GM19099 (cell line): Measurements from ENCODE around the gene MUSTN1.

Source experiments
- POLR2A ChIP-seq: IDR thresholded peaks from 3 replicates; pipeline ENCODE4 v1.6.1; 2011; ENCODE audit warnings: low read depth; ENCODE audit not compliant: insufficient read length; ENCODE audit errors: extremely low read depth

MUSTN1 gene

DNA sequence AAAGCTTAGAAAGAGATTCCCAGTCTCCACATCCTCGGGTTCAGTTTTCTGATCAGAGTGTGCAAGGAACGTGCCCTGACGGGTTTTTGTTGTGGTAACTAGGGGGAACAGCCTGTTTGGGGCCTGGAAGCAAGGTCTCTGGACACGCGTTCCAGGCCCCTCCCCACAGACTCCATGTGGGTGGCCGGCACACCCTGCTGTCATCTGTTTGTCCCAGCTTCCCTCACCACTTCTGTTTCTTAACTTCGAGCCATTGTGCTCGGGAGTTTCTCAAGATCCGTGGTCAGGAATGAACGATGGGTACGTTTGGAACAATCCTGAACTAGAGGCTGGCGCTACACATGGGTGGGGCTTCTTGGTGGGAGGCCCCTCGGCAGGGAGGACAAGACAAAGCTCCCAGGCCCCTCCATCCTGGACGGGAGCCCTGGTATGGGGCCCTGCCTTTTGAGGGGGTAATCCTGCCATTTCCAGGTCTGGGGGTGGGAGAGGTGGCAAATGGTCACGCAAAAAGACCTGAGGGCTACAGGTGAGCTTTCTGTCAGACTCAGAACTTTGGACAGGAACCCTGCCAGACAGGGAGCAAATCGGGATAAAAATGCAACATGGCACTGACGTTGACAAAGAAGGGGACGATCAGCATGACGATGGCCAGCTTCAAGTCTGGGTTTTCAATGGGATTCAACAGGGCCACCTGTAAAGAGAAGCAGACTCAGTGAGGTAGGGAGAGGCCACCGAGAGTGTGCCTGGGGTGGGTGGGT lies 8.5 kb upstream of the MUSTN1 start:
- no peak for TF ChIP-seq POLR2A

DNA sequence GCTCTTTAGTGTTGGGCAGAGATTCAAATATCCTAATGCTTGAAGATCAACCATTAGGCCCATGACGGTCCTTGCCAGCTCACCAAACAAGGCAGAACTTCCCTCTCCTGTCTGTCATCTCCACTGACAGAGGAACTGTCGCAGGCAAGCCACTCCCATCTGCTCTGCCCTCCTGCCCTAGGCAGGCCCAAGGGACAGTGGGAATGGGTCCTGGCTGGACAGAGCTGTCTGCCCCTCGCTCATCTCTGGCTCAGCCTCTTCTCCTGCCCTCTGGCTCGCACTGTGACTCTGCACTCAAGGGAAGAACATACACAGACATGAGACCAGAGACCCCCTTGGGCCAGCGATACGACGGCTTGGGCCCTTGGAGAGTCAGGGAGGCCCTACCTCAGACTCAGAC lies 7.6 kb upstream of the MUSTN1 start:
- TF ChIP-seq POLR2A: no peak

- TF ChIP-seq POLR2A: no peak
Measured at GRCh38 chr3:52841981-52842340, 7.1 kb upstream of the MUSTN1 start.

- no peak for TF ChIP-seq POLR2A
Measured at GRCh38 chr3:52841211-52841980, 6.6 kb upstream of the MUSTN1 start.

DNA sequence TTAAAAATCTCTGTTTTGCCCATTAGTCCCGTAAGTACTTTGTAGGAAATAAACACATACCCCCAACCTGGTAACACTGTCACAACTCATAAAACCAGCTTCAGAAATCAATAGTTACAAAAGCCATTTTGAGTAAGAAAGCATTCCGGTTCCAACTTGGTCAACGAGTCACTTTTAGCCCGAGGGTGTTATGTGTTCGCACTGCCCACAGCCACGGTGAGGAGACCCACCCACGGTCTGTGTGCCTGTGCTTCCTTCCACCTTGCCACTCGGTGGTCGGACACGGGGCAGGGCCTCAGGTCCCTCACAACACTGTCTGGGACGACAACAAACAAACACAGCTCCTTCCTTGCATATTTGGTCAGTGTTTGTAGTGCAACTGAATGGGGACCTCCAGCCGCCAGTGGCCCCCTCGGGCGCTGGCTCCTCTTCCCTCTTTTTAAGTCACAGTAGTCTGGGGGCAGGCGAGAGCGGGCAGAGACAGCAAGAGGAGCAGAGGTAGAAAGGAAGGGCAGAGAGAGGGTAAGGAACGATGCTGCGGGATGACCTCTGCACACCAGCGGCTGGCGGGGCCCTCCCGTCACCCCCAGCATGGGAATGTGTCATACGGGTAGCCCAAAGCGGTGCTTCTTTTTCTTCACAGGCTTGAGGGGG lies 5.2 kb upstream of the MUSTN1 start:
- no peak for TF ChIP-seq POLR2A

DNA sequence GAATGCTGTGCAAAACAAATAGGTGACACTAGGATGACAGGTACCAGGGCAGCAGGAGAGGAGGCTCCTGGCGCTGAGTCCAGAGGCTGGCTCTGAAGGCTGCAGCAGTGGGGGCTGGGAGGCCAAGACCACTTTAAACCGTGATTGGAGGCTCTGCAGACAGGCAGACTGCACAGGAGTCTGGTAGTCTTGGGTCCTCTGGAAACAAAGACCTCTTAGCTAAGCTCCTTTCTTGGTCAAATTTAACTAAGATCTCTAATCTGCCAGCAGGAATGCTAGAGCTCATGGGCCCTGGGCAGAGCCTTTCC lies 4.4 kb upstream of the MUSTN1 start:
- TF ChIP-seq POLR2A: no peak

DNA sequence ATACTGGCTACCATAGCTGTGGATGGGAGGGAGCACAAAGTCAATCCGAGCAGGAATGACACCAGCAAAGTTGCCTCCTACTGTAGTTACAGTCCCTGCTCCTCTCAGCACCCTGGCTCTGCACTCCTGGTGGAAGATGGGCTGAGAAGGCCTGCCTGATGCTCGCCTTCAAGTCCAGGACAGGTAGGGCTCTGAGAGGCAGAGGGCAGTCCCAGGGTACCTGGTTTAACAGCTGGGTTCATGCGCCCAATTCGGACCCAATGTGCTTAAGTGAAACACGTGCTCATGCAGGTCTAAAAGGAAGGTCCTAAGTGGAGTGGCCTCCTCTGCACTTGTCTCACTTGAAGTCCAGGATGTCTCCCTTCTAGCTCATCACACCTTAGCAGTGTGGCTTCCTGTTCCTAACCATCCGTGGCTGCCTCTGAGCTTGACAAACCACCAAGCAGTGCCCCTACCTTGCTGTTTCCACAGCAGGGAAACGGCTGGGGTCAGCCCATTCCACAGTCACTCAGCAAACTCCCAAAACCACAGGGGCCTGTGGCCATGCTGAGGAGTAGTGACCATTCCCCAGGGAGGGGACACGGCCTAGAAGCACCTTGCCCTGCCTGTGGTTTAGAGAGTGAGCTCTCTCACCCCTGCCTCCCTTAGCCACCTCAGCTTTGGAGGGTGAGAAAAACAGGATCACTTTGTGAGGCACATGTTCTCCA lies 3.9 kb upstream of the MUSTN1 start:
- no peak for TF ChIP-seq POLR2A

- no peak for TF ChIP-seq POLR2A
Measured at GRCh38 chr3:52836986-52837385, 2.2 kb upstream of the MUSTN1 start.

DNA sequence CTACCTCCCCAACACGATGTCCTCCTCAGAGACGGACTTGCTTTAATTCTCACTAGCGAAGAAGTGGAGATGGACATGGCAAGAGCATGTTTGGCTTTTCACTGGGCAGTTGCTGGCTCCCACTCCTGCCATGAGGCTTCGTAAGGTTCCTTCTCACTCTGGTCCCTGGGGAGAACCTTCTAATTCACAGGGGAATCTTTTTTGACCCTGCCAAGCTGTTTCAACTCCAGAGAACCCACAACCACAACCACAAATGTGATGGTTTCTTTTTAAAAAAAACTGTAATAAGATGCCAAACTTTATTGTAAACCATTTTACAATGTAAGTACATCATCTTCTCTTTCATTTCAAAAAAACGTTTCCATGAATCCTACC lies 1.6 kb upstream of the MUSTN1 start:
- TF ChIP-seq POLR2A: no peak

GRCh38 chr3:52835766-52836470 lies 1.1 kb upstream of the MUSTN1 start:
- TF ChIP-seq POLR2A: no peak

DNA sequence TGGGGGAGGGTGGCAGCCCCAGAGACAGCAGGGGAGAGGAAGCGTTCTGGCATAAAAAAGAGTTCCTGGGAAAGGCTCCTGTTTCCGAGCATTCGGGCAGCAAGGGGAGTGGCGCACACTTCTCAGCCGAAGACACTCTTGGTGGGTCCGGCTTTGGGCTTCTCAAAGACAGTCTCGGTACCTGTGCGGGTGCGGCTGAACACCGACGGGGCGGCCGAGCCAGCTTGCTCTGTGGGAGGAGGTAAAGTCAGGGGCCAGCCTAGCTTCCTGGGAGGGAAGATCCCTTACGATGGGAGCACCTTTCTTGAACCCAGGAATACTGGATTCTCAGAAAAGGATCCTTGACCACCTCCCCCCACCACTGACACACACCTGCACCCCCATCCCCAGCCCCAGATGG lies 1.6 kb downstream of the MUSTN1 start:
- TF ChIP-seq POLR2A: no peak

DNA sequence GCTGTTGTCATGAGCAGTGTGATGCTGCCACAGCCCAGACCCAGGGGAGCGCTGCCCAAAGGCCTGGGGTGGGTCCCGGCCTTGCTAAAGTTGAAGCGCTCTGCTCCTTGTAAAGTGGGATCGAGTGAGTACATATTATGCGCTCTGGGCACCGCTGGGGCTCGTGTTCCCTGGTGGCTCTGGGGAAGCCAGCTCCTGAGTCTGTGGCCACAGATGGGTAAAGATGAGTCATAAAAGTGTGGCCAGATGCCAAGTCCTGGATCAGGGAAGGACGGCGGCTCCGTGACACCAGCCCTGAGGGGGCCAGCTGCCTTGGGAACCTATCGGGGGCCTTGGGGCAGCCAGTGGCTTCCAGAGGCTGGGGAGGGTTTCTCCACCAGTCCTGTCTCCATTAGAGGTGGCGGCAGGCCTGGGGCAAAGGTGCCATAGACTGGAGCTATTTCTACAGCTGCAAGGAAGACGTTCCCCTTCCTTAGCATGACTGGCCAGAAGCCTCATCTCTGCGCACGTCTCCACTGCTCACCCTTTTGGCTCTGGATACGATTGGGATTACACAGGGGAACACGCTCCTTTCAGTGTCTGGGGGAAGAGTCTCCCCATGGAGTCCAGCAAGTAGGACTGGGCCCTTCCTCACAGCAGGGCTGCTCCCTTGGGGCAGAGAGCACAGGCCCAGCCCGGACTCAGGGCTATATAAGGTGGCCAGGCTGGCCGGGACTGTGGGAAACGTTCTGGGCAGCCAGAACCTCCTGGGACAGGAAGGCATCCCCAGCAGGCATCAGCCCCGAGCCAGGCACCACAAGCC lies 3.1 kb downstream of the MUSTN1 start:
- no peak for TF ChIP-seq POLR2A

DNA sequence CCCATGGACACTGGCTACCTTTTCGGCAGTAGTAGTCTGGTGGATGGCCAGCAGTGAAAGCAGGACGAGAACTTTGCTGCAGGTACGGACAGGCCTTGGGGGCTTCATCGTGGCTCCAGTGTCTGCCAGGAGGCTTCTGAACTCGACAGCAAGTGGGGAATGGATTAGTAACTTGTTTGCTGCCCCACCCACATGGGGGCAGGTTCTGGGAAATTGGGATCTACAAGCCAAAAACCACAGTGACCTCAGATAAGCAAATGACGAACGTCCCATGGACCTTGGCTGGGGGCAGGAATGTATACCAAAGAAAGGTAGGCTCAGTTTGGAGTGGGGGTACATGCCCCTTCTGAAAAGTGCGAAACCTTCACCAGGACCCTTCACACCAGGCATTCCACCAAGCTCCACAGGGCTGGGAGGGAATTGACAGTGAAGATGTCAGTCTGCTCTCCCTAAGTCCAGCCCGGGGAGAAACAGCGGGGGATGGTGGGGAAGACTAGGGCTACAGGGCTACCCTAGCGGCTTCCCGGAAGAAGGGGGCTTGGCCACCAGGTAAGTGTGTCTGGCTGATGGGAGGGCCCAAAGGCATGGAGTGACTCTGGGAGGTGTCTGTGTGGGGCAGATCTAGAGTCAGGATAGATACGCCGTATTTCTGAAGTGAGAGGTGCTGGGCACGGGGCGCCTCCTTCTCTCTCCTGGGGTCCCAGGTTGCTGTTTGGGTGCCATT lies 4.1 kb downstream of the MUSTN1 start, which contains the start of gene ITIH4:
Gene ITIH4 (minus strand): TSS at position 138 of the 724 bp plus-strand sequence. CDS start 30 bp downstream, at position 108.
- TF ChIP-seq POLR2A: no peak
